H1 (cell line): ENCODE measurements around the gene IGSF23. TPM values are rescaled to one million over a fixed set of nuclear protein-coding genes. Genes with fewer than 3 reads are reported as not detected.

Experiments
- CTCF ChIA-PET: fragments of 300-600 bp; sonication (Branson Sonifier 250); formaldehyde crosslinking; loops from one replicate; lab custom pipeline; 2021; ENCODE audit not compliant: partially characterized antibody; lab: Charles Lee
- POLR2A ChIA-PET: fragments of 300-600 bp; sonication (Branson Sonifier 250); formaldehyde crosslinking; loops from one replicate; lab custom pipeline; 2021; ENCODE audit warnings: inconsistent platforms; ENCODE audit not compliant: partially characterized antibody; lab: Charles Lee
- DNase-seq, 2 experiments: peaks; one replicate each; pipeline versions ENCODE4 v3.0.0 to v3.0.0-alpha.2; 2010 to 2022; ENCODE audit warnings: low spot score in 2 of 2, low read depth in 1 of 2, mixed read lengths in 1 of 2
- FAIRE-seq: peaks from 2 replicates; lab custom pipeline; 2011; peaks lifted over from hg19 to GRCh38; lab: Jason Lieb, UNC
- H2AFZ ChIP-seq: 2 replicates; pipeline ENCODE4 v1.8.1; 2012; ENCODE audit warnings: low read length, inconsistent platforms
- H2AK5ac ChIP-seq: 2 replicates; pipeline ENCODE4 v1.6.1; 2013; ENCODE audit warnings: low read depth, low read length
- H2BK120ac ChIP-seq: replicated peaks from 2 replicates; pipeline ENCODE3; 2013; ENCODE audit warnings: low read depth, low read length, inconsistent platforms
- H2BK12ac ChIP-seq: 2 replicates; pipeline ENCODE4 v1.6.1; 2013; ENCODE audit warnings: low read depth, low read length
- H2BK15ac ChIP-seq: 2 replicates; pipeline ENCODE4 v1.6.1; 2013; ENCODE audit warnings: low read length
- H2BK20ac ChIP-seq: 2 replicates; pipeline ENCODE4 v1.6.1; 2013; ENCODE audit warnings: low read length
- H2BK5ac ChIP-seq: 2 replicates; pipeline ENCODE4 v1.6.1; 2013; ENCODE audit warnings: low read depth, low read length
- H3K14ac ChIP-seq: 2 replicates; pipeline ENCODE4 v1.6.1; 2013; ENCODE audit warnings: inconsistent platforms; ENCODE audit not compliant: insufficient read length
- H3K18ac ChIP-seq: 2 replicates; pipeline ENCODE4 v1.6.1; 2013; ENCODE audit warnings: low read length; ENCODE audit errors: extremely low read depth
- H3K23ac ChIP-seq: 2 replicates; pipeline ENCODE4 v1.6.1; 2013; ENCODE audit warnings: inconsistent platforms; ENCODE audit not compliant: insufficient read length
- H3K23me2 ChIP-seq: 2 replicates; pipeline ENCODE4 v1.6.1; 2013; ENCODE audit warnings: low read depth, low read length
- H3K27ac ChIP-seq: 2 replicates; pipeline ENCODE4 v1.6.1; 2011; ENCODE audit warnings: low read depth, low read length, inconsistent platforms
- H3K27me3 ChIP-seq, 4 experiments: replicated peaks in 1 of 4; 1 replicate in 1 of 4; 2 replicates in 3 of 4; pipeline versions ENCODE4 v1.6.1 to v1.8.1; 2011 to 2013; ENCODE audit warnings: low read length in 3 of 4, mild to moderate bottlenecking in 3 of 4, inconsistent platforms in 2 of 4, mixed read lengths in 2 of 4, moderate library complexity in 1 of 4; ENCODE audit not compliant: control insufficient read depth in 3 of 4, insufficient read depth in 3 of 4; ENCODE audit errors: extremely low read depth in 1 of 4
- H3K36me3 ChIP-seq, 4 experiments: 2 replicates each; pipeline versions ENCODE4 v1.6.1 to v1.8.1; 2011 to 2013; ENCODE audit warnings: mild to moderate bottlenecking in 4 of 4, low read length in 3 of 4, moderate library complexity in 2 of 4, control low read depth in 1 of 4, inconsistent platforms in 1 of 4; ENCODE audit not compliant: insufficient read depth in 4 of 4, control insufficient read depth in 2 of 4
- H3K4ac ChIP-seq: replicated peaks from 2 replicates; pipeline ENCODE3; 2013; ENCODE audit warnings: low read length, low read depth, mixed read lengths, inconsistent platforms; ENCODE audit not compliant: insufficient read length
- H3K4me1 ChIP-seq, 4 experiments: replicated peaks in 1 of 4; 1 replicate in 1 of 4; 2 replicates in 3 of 4; pipeline versions ENCODE4 v1.6.1 to v1.8.1; 2011 to 2013; ENCODE audit warnings: low read length in 3 of 4, inconsistent platforms in 2 of 4, mixed read lengths in 1 of 4; ENCODE audit not compliant: insufficient read depth in 4 of 4, control insufficient read depth in 3 of 4
- H3K4me2 ChIP-seq, 2 experiments: 2 replicates each; pipeline versions ENCODE4 v1.6.1 to v1.8.1; 2011 to 2013; ENCODE audit warnings: low read depth in 2 of 2, low read length in 2 of 2, control low read depth in 1 of 2, inconsistent platforms in 1 of 2, mild to moderate bottlenecking in 1 of 2; ENCODE audit not compliant: insufficient read depth in 1 of 2
- H3K4me3 ChIP-seq, 4 experiments: fragments of 200-600, 300-600 bp in 1 of 4; sonication (generic), shearing (Covaris generic), sonication (Bioruptor Twin) in 1 of 4; 2 replicates each; pipeline versions ENCODE4 v1.5.1 to v1.8.1; 2011 to 2016; ENCODE audit warnings: low read length in 4 of 4, low read depth in 3 of 4, control low read depth in 2 of 4, inconsistent platforms in 2 of 4, mild to moderate bottlenecking in 2 of 4, mixed read lengths in 1 of 4, moderate library complexity in 1 of 4; ENCODE audit not compliant: insufficient read depth in 2 of 4; ENCODE audit errors: extremely low read depth in 1 of 4
- H3K56ac ChIP-seq: replicated peaks from 2 replicates; pipeline ENCODE3; 2013; ENCODE audit warnings: low read depth, mild to moderate bottlenecking, mixed read lengths, low read length, inconsistent platforms; ENCODE audit not compliant: insufficient read length
- H3K79me1 ChIP-seq: 2 replicates; pipeline ENCODE4 v1.6.1; 2013; ENCODE audit warnings: low read depth, low read length, control low read depth
- H3K79me2 ChIP-seq, 2 experiments: 2 replicates each; pipeline versions ENCODE4 v1.6.1 to v1.8.1; 2012 to 2013; ENCODE audit warnings: low read length in 2 of 2, mild to moderate bottlenecking in 2 of 2, inconsistent platforms in 1 of 2; ENCODE audit not compliant: insufficient read depth in 2 of 2, control insufficient read depth in 1 of 2
- H3K9ac ChIP-seq, 4 experiments: replicated peaks in 1 of 4; 1 replicate in 1 of 4; 2 replicates in 3 of 4; pipeline versions ENCODE4 v1.6.1 to v1.8.1; 2011 to 2013; ENCODE audit warnings: low read depth in 3 of 4, low read length in 3 of 4, control low read depth in 2 of 4, mild to moderate bottlenecking in 2 of 4, moderate library complexity in 2 of 4, inconsistent platforms in 1 of 4; ENCODE audit errors: extremely low read depth in 1 of 4
- H3K9me3 ChIP-seq, 2 experiments: 2 replicates each; pipeline versions ENCODE4 v1.6.1 to v1.8.1; 2012 to 2013; ENCODE audit warnings: mild to moderate bottlenecking in 2 of 2, moderate library complexity in 2 of 2, control low read depth in 1 of 2, inconsistent platforms in 1 of 2, low read depth in 1 of 2, low read length in 1 of 2, mixed read lengths in 1 of 2; ENCODE audit not compliant: insufficient read depth in 2 of 2
- H4K20me1 ChIP-seq, 2 experiments: replicated peaks in 1 of 2; 2 replicates each; pipeline versions ENCODE3 to v1.8.1; 2011 to 2013; ENCODE audit warnings: inconsistent platforms in 2 of 2, low read length in 2 of 2, mild to moderate bottlenecking in 1 of 2; ENCODE audit not compliant: insufficient read depth in 2 of 2, control insufficient read depth in 1 of 2
- H4K5ac ChIP-seq: 2 replicates; pipeline ENCODE4 v1.6.1; 2013; ENCODE audit warnings: low read length, low read depth, mixed read lengths, inconsistent platforms; ENCODE audit not compliant: insufficient read length
- H4K8ac ChIP-seq: 2 replicates; pipeline ENCODE4 v1.8.0; 2013; ENCODE audit warnings: mild to moderate bottlenecking, moderate library complexity, low read length, inconsistent platforms; ENCODE audit not compliant: insufficient read depth; ENCODE audit errors: extremely low read depth
- H4K91ac ChIP-seq: replicated peaks from 2 replicates; pipeline ENCODE3; 2013; ENCODE audit warnings: low read length, mixed read lengths, inconsistent platforms; ENCODE audit not compliant: insufficient read length
- ATF3 ChIP-seq: IDR thresholded peaks from 2 replicates; pipeline ENCODE4 v1.6.1; 2011; ENCODE audit warnings: low read depth, mild to moderate bottlenecking, low read length; ENCODE audit not compliant: insufficient read depth
- CBX8 ChIP-seq: fragments of 300-800, 300-1000 bp; sonication (generic); IDR thresholded peaks from 2 replicates; pipeline ENCODE4 v1.7.1; 2016; ENCODE audit warnings: low read depth, low read length, borderline replicate concordance
- CREB1 ChIP-seq: IDR thresholded peaks from 2 replicates; pipeline ENCODE4 v1.6.1; 2012; ENCODE audit warnings: inconsistent platforms
- MAX ChIP-seq: IDR thresholded peaks from 2 replicates; pipeline ENCODE4 v1.6.1; 2012; ENCODE audit warnings: inconsistent platforms
- POLR2AphosphoS5 ChIP-seq: IDR thresholded peaks from 2 replicates; pipeline ENCODE4 v1.6.1; 2011; ENCODE audit warnings: low read depth, low read length
- RAD21 ChIP-seq, 2 experiments: IDR thresholded peaks in 1 of 2; conservative IDR thresholded peaks in 1 of 2; 2 replicates each; pipeline ENCODE4 v1.6.1; 2011; ENCODE audit warnings: low read depth in 2 of 2, low read length in 2 of 2, improper control_type of control experiment in 1 of 2, inconsistent platforms in 1 of 2, mild to moderate bottlenecking in 1 of 2, moderate library complexity in 1 of 2
- RBBP5 ChIP-seq: IDR thresholded peaks from 2 replicates; pipeline ENCODE4 v1.7.1; 2012; ENCODE audit warnings: low read depth, mild to moderate bottlenecking, inconsistent platforms, low read length, moderate library complexity, borderline replicate concordance
- TAF1 ChIP-seq: IDR thresholded peaks from 2 replicates; pipeline ENCODE4 v1.6.1; 2011; ENCODE audit warnings: mild to moderate bottlenecking, low read depth, low read length
- WGBS, 2 experiments: shearing (Covaris generic) in 1 of 2; methylation state at CpG; one replicate each; pipeline versions ENCODE4 v1.1.6 to v1.1.7; 2013 to 2015; ENCODE audit warnings: low lambda C conversion rate in 2 of 2, mixed read lengths in 2 of 2, inconsistent platforms in 1 of 2, low coverage in 1 of 2, missing lambda C conversion rate in 1 of 2; ENCODE audit not compliant: insufficient replicate concordance in 2 of 2, insufficient coverage in 1 of 2, insufficient read length in 1 of 2; ENCODE audit errors: extremely low coverage in 1 of 2, missing lambda C conversion rate in 1 of 2; 5-methylcytosine and 5-hydroxymethylcytosine counted together
- polyA plus RNA-seq, 7 experiments: library from polyadenylated mRNA; depleted of rRNA in 3 of 7; stranded (reverse) in 5 of 7; unstranded in 2 of 7; fragments of >200 nt in 5 of 7; fragments of 200-250 nt in 2 of 7; gene quantifications; 1 replicate in 5 of 7; 2 replicates in 1 of 7; 4 replicates in 1 of 7; pipeline versions ENCODE4 v1.2.1 to v1.2.3, GENCODE V29; 2011 to 2013; ENCODE audit warnings: missing spikeins in 2 of 7, mixed read lengths in 2 of 7
- total RNA-seq: library from RNA; stranded (reverse); fragmentation: NEBNext Ultra II Directional; extraction: Animal tissue kit (Norgen Biotek cat#: 25700); gene quantifications from 2 replicates; pipeline ENCODE4 v1.2.1, GENCODE V29; 2021

Gene IGSF23
- total and polyA plus RNA-seq, 2 of the 8 experiments (the other 6 are each of a cell fraction or from before 2014, with no cell fraction given), result not detected

GRCh38 chr19:44644402-44645016 is 31.1 kb downstream of the IGSF23 start:
- Histone ChIP-seq H3K4ac (no peak overlapping the region), H4K5ac (no peak overlapping the region), H3K27ac (no peak overlapping the region; the same call in 1 of the 2 replicates), H4K20me1 (peaks cover 2 to 5% of the 10 kb centered on the region in 2 experiments), H2BK20ac (no peak overlapping the region), H3K23ac (no peak overlapping the region), H4K8ac (peak overlapping the region; percentile 86), H3K36me3 (peaks cover 0 to 12% (median 6%) of the 10 kb centered on the region in 4 experiments; a peak in 5 of 8 replicates), H3K56ac (no peak overlapping the region), H3K18ac (no peak overlapping the region), H2AK5ac (no peak overlapping the region), H2BK12ac (no peak overlapping the region), H4K91ac (no peak overlapping the region), H3K9me3 (no peaks in the 10 kb centered on the region), H3K79me1 (no peaks in the 10 kb centered on the region; the same call in none of the 2 replicates), H3K14ac (no peak overlapping the region), H3K79me2 (peaks cover 0 to 3% of the 10 kb centered on the region in 2 experiments; a peak in 2 of 4 replicates), H3K9ac (peak overlapping the region in 3 of 4 experiments; percentile 3 to 67 (median 66); a peak in 3 of 7 replicates), H2AFZ (0 out of 2 replicates have a peak overlapping the region, but pooled peaks have one; percentile 40), H2BK15ac (no peak overlapping the region), H2BK5ac (peak overlapping the region; percentile 6; the same call in 1 of the 2 replicates), H3K27me3 (peaks cover 0 to 8% (median 6%) of the 10 kb centered on the region in 4 experiments; a peak in 6 of 7 replicates), H3K4me1 (peaks cover 0 to 2% (median under 1%) of the 10 kb centered on the region in 4 experiments; a peak in 2 of 7 replicates), H2BK120ac (no peak overlapping the region), H3K4me3 (peak overlapping the region; percentile 54 to 99 (median 74)), H3K4me2 (peak overlapping the region; percentile 79 to 95), H3K23me2 (peaks cover 3% of the 10 kb centered on the region; the same call in 1 of the 2 replicates)
- WGBS, 2 experiments, result 25% methylated on average over 12 of the region's 13 CpGs; no CpG with 5 or more reads in 1 of the 2 experiments
- POLR2A ChIA-PET, result interaction anchor here (1.0 to 2.3 kb wide), 5 partner anchors 8 to 69 kb away, joined by 3 to 6 read pairs (median 4); no protein-coding TSS in a partner anchor
- CTCF ChIA-PET, result interaction anchor here (1.0 to 2.5 kb wide), 7 partner anchors 9 to 74 kb away, joined by 3 to 16 read pairs (median 7); no protein-coding TSS in a partner anchor
- DNase-seq, result peak; percentile 21 to 73
- FAIRE-seq, result no peak
- no peak for TF ChIP-seq ATF3
- 0 out of 2 replicates have a peak, but pooled peaks have one; percentile 9 for TF ChIP-seq TAF1
- TF ChIP-seq MAX, result peak; percentile 45
- no peak for TF ChIP-seq CBX8
- no peak for TF ChIP-seq RAD21 (IDR thresholded peaks at IDR 0.05 in 1 of 2, conservative IDR thresholded peaks at IDR 0.05 in 1 of 2; ENCODE audit: low read depth in 2 of 2, low read length in 2 of 2)
- TF ChIP-seq RBBP5, result peak; percentile 26
- TF ChIP-seq POLR2AphosphoS5, result 0 out of 2 replicates have a peak, but pooled peaks have one; percentile 42
- TF ChIP-seq CREB1, result peak; percentile 27; the same call in 1 of the 2 replicates
